K562 (cell line): Measurements from ENCODE around the gene ADGRB2. TPM values are rescaled to one million over a fixed set of nuclear protein-coding genes. Genes with fewer than 3 reads are reported as not detected.

Experiments
- ATAC-seq: fragments of 200-7000 bp; cut with Tn5 transposase; 3 replicates; pipeline ENCODE4 v1.9.1; 2020; ENCODE audit warnings: moderate library complexity
- BruUV-seq: library from RNA; stranded (reverse); fragments of 400-500 nt; replicated peaks from 2 replicates; lab custom pipeline; 2021; lab: Mats Ljungman, UMichigan
- CTCF ChIA-PET: fragments of 300-600 bp; formaldehyde crosslinking; extraction: SDS; loops from one replicate; lab custom pipeline; 2021; ENCODE audit warnings: low intra/inter-chr PET ratio; lab: Yijun Ruan, JAX
- POLR2A ChIA-PET: fragments of 300-600, 350-650 bp; sonication (Branson Sonifier 250); formaldehyde crosslinking; extraction: SDS; loops from one replicate; lab custom pipeline; 2021; ENCODE audit warnings: antibody characterized with exemption, inconsistent platforms; lab: Yijun Ruan, JAX
- DNase-seq, 4 experiments: peaks; one replicate each; pipeline versions ENCODE4 v3.0.0 to v3.0.0-alpha.2; 2011 to 2018; ENCODE audit warnings: low spot score in 3 of 4, mixed read lengths in 3 of 4; ENCODE audit errors: extremely low read depth in 1 of 4
- FAIRE-seq: peaks from 2 replicates; lab custom pipeline; 2011; peaks lifted over from hg19 to GRCh38; lab: Jason Lieb, UNC
- H2AFZ ChIP-seq: 2 replicates; pipeline ENCODE4 v1.6.0; 2011; ENCODE audit warnings: low read depth, low read length, control low read depth, inconsistent platforms
- H3K27ac ChIP-seq: fragments of 200-600 bp; 3 replicates; pipeline ENCODE4 v1.8.0; 2011; ENCODE audit warnings: low read depth, mild to moderate bottlenecking, control low read depth, inconsistent platforms, low read length, moderate library complexity, mixed read lengths; ENCODE audit errors: extremely low read depth
- H3K27me3 ChIP-seq, 2 experiments: fragments of 300-600 bp in 1 of 2; 2 replicates in 1 of 2; 3 replicates in 1 of 2; pipeline versions ENCODE4 v1.6.0 to v1.8.0; 2011; ENCODE audit warnings: inconsistent platforms in 2 of 2, low read length in 2 of 2, mild to moderate bottlenecking in 1 of 2, mixed read lengths in 1 of 2, moderate library complexity in 1 of 2; ENCODE audit not compliant: control insufficient read depth in 2 of 2, insufficient read depth in 2 of 2
- H3K36me3 ChIP-seq: fragments of 300-600 bp; 3 replicates; pipeline ENCODE4 v1.8.0; 2011; ENCODE audit warnings: mild to moderate bottlenecking, low read length, inconsistent platforms; ENCODE audit not compliant: control insufficient read depth, insufficient read depth
- H3K4me1 ChIP-seq, 2 experiments: fragments of 200-600 bp in 1 of 2; replicated peaks in 1 of 2; 2 replicates in 1 of 2; 3 replicates in 1 of 2; pipeline versions ENCODE4 v1.5.1 to v1.8.0; 2011; ENCODE audit warnings: inconsistent platforms in 2 of 2, low read length in 2 of 2, mild to moderate bottlenecking in 1 of 2, mixed read lengths in 1 of 2, moderate library complexity in 1 of 2; ENCODE audit not compliant: control insufficient read depth in 2 of 2, insufficient read depth in 2 of 2
- H3K4me2 ChIP-seq: 2 replicates; pipeline ENCODE4 v1.6.1; 2011; ENCODE audit warnings: low read length, control low read depth, inconsistent platforms, mixed read lengths; ENCODE audit not compliant: insufficient read depth
- H3K4me3 ChIP-seq: fragments of 200-600 bp; sonication (generic), shearing (Covaris generic); 2 replicates; pipeline ENCODE4 v1.5.1; 2016; ENCODE audit warnings: control low read depth, inconsistent platforms
- H3K79me2 ChIP-seq: fragments of 200-600 bp; 3 replicates; pipeline ENCODE4 v1.8.0; 2011; ENCODE audit warnings: low read length, inconsistent platforms; ENCODE audit not compliant: control insufficient read depth, insufficient read depth
- H3K9ac ChIP-seq, 2 experiments: 2 replicates each; pipeline versions ENCODE4 v1.6.0 to v1.6.1; 2011; ENCODE audit warnings: low read depth in 2 of 2, low read length in 2 of 2, control low read depth in 1 of 2, inconsistent platforms in 1 of 2, mild to moderate bottlenecking in 1 of 2, mixed read lengths in 1 of 2; ENCODE audit not compliant: insufficient read depth in 1 of 2
- H3K9me1 ChIP-seq: one replicate; pipeline ENCODE4 v1.6.0; 2011; ENCODE audit warnings: inconsistent platforms, mild to moderate bottlenecking, low read length, moderate library complexity; ENCODE audit not compliant: control insufficient read depth, insufficient read depth
- H3K9me3 ChIP-seq: replicated peaks from 2 replicates; pipeline ENCODE4 v1.5.1; 2011; ENCODE audit warnings: low read depth, low read length, inconsistent platforms; ENCODE audit not compliant: control insufficient read depth, insufficient read depth
- H4K20me1 ChIP-seq: replicated peaks from 2 replicates; pipeline ENCODE4 v1.6.1; 2011; ENCODE audit warnings: low read length, inconsistent platforms, mixed read lengths; ENCODE audit not compliant: control insufficient read depth, insufficient read depth
- ARID1B ChIP-seq: fragments of 450-650 bp; IDR thresholded peaks from 2 replicates; pipeline ENCODE4 v1.6.1; 2016; ENCODE audit warnings: antibody characterized with exemption, mild to moderate bottlenecking, inconsistent platforms
- CLOCK ChIP-seq: fragments of 250-450 bp; sonication (Bioruptor Pico); IDR thresholded peaks from 2 replicates; pipeline ENCODE4 v1.4.0; 2020; ENCODE audit warnings: mild to moderate bottlenecking, moderate library complexity, borderline replicate concordance
- CTBP1 ChIP-seq: fragments of 450-650 bp; IDR thresholded peaks from 2 replicates; pipeline ENCODE4 v1.6.1; 2016; ENCODE audit warnings: borderline replicate concordance
- ETV5 ChIP-seq: sonication (generic); formaldehyde crosslinking; IDR thresholded peaks from 2 replicates; pipeline ENCODE4 v1.4.0; 2020; ENCODE audit warnings: low read depth, mild to moderate bottlenecking, missing genetic modification reagents
- GATAD2A ChIP-seq: fragments of 450-650 bp; IDR thresholded peaks from 2 replicates; pipeline ENCODE4 v1.6.1; 2017
- KDM2B ChIP-seq: fragments of 250-450 bp; sonication (Bioruptor Pico); IDR thresholded peaks from 2 replicates; pipeline ENCODE4 v1.8.0; 2021; ENCODE audit warnings: mild to moderate bottlenecking, moderate library complexity
- MEF2A ChIP-seq: IDR thresholded peaks from 2 replicates; pipeline ENCODE4 v1.6.1; 2011; ENCODE audit warnings: low read depth, mild to moderate bottlenecking, low read length, moderate library complexity; ENCODE audit not compliant: control insufficient read depth
- MYNN ChIP-seq, 2 experiments: sonication (generic); formaldehyde crosslinking in 1 of 2; IDR thresholded peaks; 2 replicates each; pipeline versions ENCODE4 v1.5.0 to v1.6.1; 2016 to 2020; ENCODE audit warnings: antibody characterized with exemption in 1 of 2, missing genetic modification reagents in 1 of 2
- NR2C2 ChIP-seq, 2 experiments: fragments of 200-800 bp in 1 of 2; sonication (Bioruptor generic) in 1 of 2; sonication (generic) in 1 of 2; formaldehyde crosslinking in 1 of 2; IDR thresholded peaks; 2 replicates each; pipeline versions ENCODE4 v1.6.1 to v1.8.0; 2016 to 2022; ENCODE audit warnings: mild to moderate bottlenecking in 1 of 2, missing compliant biosample characterization in 1 of 2, missing genetic modification characterization in 1 of 2, missing genetic modification reagents in 1 of 2
- PHF8 ChIP-seq: fragments of 200-600 bp; sonication (generic); IDR thresholded peaks from 2 replicates; pipeline ENCODE4 v1.6.1; 2012; ENCODE audit warnings: mixed run types, mild to moderate bottlenecking, inconsistent platforms, low read length, moderate library complexity, borderline replicate concordance
- RFX1 ChIP-seq: fragments of 450-650 bp; IDR thresholded peaks from 2 replicates; pipeline ENCODE4 v1.6.1; 2016; ENCODE audit warnings: mild to moderate bottlenecking, moderate library complexity
- SFPQ ChIP-seq: fragments of 200-400 bp; formaldehyde crosslinking; IDR thresholded peaks from 2 replicates; pipeline ENCODE4 v1.6.1; 2017; ENCODE audit warnings: mild to moderate bottlenecking, low read depth, low read length, moderate library complexity
- SMAD4 ChIP-seq: fragments of 250-450 bp; sonication (Bioruptor Pico); conservative IDR thresholded peaks from 2 replicates; pipeline ENCODE4 v1.8.0; 2021; ENCODE audit warnings: inconsistent platforms, mild to moderate bottlenecking, moderate library complexity
- SOX6 ChIP-seq: fragments of 450-650 bp; IDR thresholded peaks from 2 replicates; pipeline ENCODE4 v1.6.1; 2014; ENCODE audit warnings: mild to moderate bottlenecking
- TAF15 ChIP-seq: fragments of 200-400 bp; formaldehyde crosslinking; IDR thresholded peaks from 2 replicates; pipeline ENCODE4 v1.6.1; 2017; ENCODE audit warnings: mild to moderate bottlenecking, low read depth, low read length, moderate library complexity
- TCFL5 ChIP-seq: fragments of 250-450 bp; sonication (Bioruptor Pico); conservative IDR thresholded peaks from 2 replicates; pipeline ENCODE4 v1.6.1; 2021; ENCODE audit warnings: mild to moderate bottlenecking, moderate library complexity, matching md5 sums
- WHSC1 ChIP-seq: IDR thresholded peaks from one replicate; pipeline ENCODE4 v1.6.1; 2012; ENCODE audit warnings: low read length, control low read depth, inconsistent platforms
- ZBTB7A ChIP-seq: IDR thresholded peaks from 2 replicates; pipeline ENCODE4 v1.6.1; 2011; ENCODE audit warnings: low read depth, mild to moderate bottlenecking, low read length, moderate library complexity, borderline replicate concordance; ENCODE audit not compliant: control insufficient read depth
- WGBS: fragments of 100-300 bp; shearing (Covaris generic); methylation state at CpG from one replicate; pipeline ENCODE4 v1.1.6; 2016; ENCODE audit warnings: low coverage, mixed read lengths; ENCODE audit not compliant: insufficient coverage; ENCODE audit errors: missing lambda C conversion rate; 5-methylcytosine and 5-hydroxymethylcytosine counted together
- in situ Hi-C: fragments of 300-500 bp; cut with MboI; formaldehyde crosslinking; loops from 4 replicates; pipeline ENCODE4 v1.15.0; 2018; ENCODE audit warnings: inconsistent platforms, mixed read lengths
- intact Hi-C: fragments of 100-400 bp; cut with micrococcal nuclease; formaldehyde crosslinking; loops from 2 replicates; pipeline ENCODE4 v1.14.2; 2022
- polyA plus RNA-seq, 8 experiments: library from polyadenylated mRNA; depleted of rRNA in 4 of 8; stranded (reverse) in 5 of 8; unstranded in 3 of 8; fragments of >200 nt; fragmentation: Nextera tagmentation in 2 of 8; fragmentation: Illumina TruSeq in 1 of 8; extraction: Ambion mirVana in 2 of 8; extraction: Trizol in 1 of 8; gene quantifications; 2 replicates each; pipeline versions ENCODE4 v1.2.1 to v1.2.3, GENCODE V29; 2011 to 2014; ENCODE audit warnings: inconsistent platforms in 1 of 8, missing spikeins in 1 of 8
- total RNA-seq, 7 experiments: library from RNA; depleted of rRNA in 6 of 7; stranded (reverse); fragments of >200 nt in 6 of 7; fragmentation: Illumina TruSeq in 2 of 7; extraction: Trizol in 2 of 7; gene quantifications; 2 replicates each; pipeline versions ENCODE4 v1.2.1 to v1.2.3, GENCODE V29; 2011 to 2021; ENCODE audit warnings: low replicate concordance in 1 of 7

The ADGRB2 gene
- total and polyA plus RNA-seq, 9 of the 15 experiments (the other 6 are each of a cell fraction or from before 2014, with no cell fraction given), result 0.04 to 0.23 (median 0.20) TPM; not detected in 2

GRCh38 chr1:31763671-31764311 lies 349 bp downstream of the ADGRB2 start:
- BruUV-seq, result no TSS peak
- DNase-seq (no peak), FAIRE-seq (no peak), ATAC-seq (no peak)
- peaks cover 47 to 76% of the 10 kb centered on the region in 2 experiments for H3K27me3 ChIP-seq
- peak overlapping the region; percentile 58; the same call in 1 of the 2 replicates for H2AFZ ChIP-seq
- in situ Hi-C loops (no loop called here), intact Hi-C loops (no loop called here)
- ChIA-PET CTCF (interaction anchor here (0.6 to 1.1 kb wide), 3 partner anchors 26 to 303 kb away, joined by 4 to 5 read pairs (median 4); no protein-coding TSS in a partner anchor), POLR2A (no interaction called here)
- peak overlapping the region; percentile 36 for H3K4me3 ChIP-seq
- H3K36me3 ChIP-seq, result no peaks in the 10 kb centered on the region
- H3K79me2 ChIP-seq, result no peaks in the 10 kb centered on the region
- H3K27ac ChIP-seq, result no peak overlapping the region
- H4K20me1 ChIP-seq, result peaks cover 47% of the 10 kb centered on the region
- H3K4me1 ChIP-seq, result peaks cover 13 to 31% of the 10 kb centered on the region in 2 experiments
- H3K9me1 ChIP-seq, result no peaks in the 10 kb centered on the region
- under 1% methylated on average over 45 of the region's 93 CpGs for WGBS
- peak overlapping the region; percentile 22; the same call in 1 of the 2 replicates for H3K4me2 ChIP-seq
- no peaks in the 10 kb centered on the region for H3K9me3 ChIP-seq
- peak overlapping the region in 1 of 2 experiments; percentile 47; a peak in 1 of 4 replicates for H3K9ac ChIP-seq
- TF ChIP-seq WHSC1 (no peak), CLOCK (CRISPR knock-in tag) (no peak), ZBTB7A (peak; percentile 54; the same call in 1 of the 2 replicates), KDM2B (0 out of 2 replicates have a peak, but pooled peaks have one; percentile 26), CTBP1 (no peak), TAF15 (no peak), PHF8 (peak; percentile 20; the same call in 1 of the 2 replicates), ETV5 (no peak), MEF2A (no peak), GATAD2A (no peak), SFPQ (no peak), MYNN (IDR thresholded peaks at IDR 0.05) (no peak), MYNN (CRISPR knock-in tag; IDR thresholded peaks at IDR 0.05) (no peak), ARID1B (no peak), SMAD4 (no peak), TCFL5 (CRISPR knock-in tag) (no peak), RFX1 (no peak), NR2C2 (CRISPR knock-in tag; IDR thresholded peaks at IDR 0.05) (no peak), NR2C2 (tag; IDR thresholded peaks at IDR 0.05) (no peak), SOX6 (no peak)
